DND-41 (cell line): Measurements from ENCODE around the gene P4HA2.

Experiments
- ATAC-seq: fragments of 200-7000 bp; cut with Tn5 transposase; 3 replicates; pipeline ENCODE4 v1.9.1; 2021; ENCODE audit warnings: low read depth; ENCODE audit not compliant: insufficient read depth
- DNase-seq: peaks from one replicate; pipeline ENCODE4 v3.0.0-alpha.2; 2020
- H2AFZ ChIP-seq: 2 replicates; pipeline ENCODE4 v1.6.0; 2012; ENCODE audit warnings: low read depth, low read length
- H3K27ac ChIP-seq: 2 replicates; pipeline ENCODE4 v1.5.1; 2012; ENCODE audit warnings: low read length, inconsistent platforms
- H3K27me3 ChIP-seq: fragments of 200-600 bp; sonication (generic); 2 replicates; pipeline ENCODE4 v1.6.0; 2012; ENCODE audit warnings: low read length, mild to moderate bottlenecking, inconsistent platforms; ENCODE audit not compliant: insufficient read depth, poor library complexity
- H3K36me3 ChIP-seq: 2 replicates; pipeline ENCODE4 v1.5.1; 2012; ENCODE audit warnings: low read length, inconsistent platforms; ENCODE audit not compliant: insufficient read depth
- H3K4me1 ChIP-seq: 2 replicates; pipeline ENCODE4 v1.5.1; 2012; ENCODE audit warnings: mild to moderate bottlenecking, low read length; ENCODE audit not compliant: insufficient read depth
- H3K4me2 ChIP-seq: 2 replicates; pipeline ENCODE4 v1.6.0; 2012; ENCODE audit warnings: mild to moderate bottlenecking, moderate library complexity, low read length, inconsistent platforms; ENCODE audit not compliant: insufficient read depth
- H3K4me3 ChIP-seq, 2 experiments: fragments of 200-600 bp in 1 of 2; shearing (Covaris generic) in 1 of 2; 2 replicates each; pipeline ENCODE4 v1.5.1; 2012 to 2016; ENCODE audit warnings: inconsistent platforms in 2 of 2, low read length in 2 of 2, mild to moderate bottlenecking in 2 of 2, low read depth in 1 of 2, moderate library complexity in 1 of 2
- H3K79me2 ChIP-seq: 2 replicates; pipeline ENCODE4 v1.6.0; 2012; ENCODE audit warnings: low read length, inconsistent platforms; ENCODE audit not compliant: insufficient read depth
- H3K9ac ChIP-seq: 2 replicates; pipeline ENCODE4 v1.6.0; 2012; ENCODE audit warnings: low read depth, mild to moderate bottlenecking, inconsistent platforms, low read length, moderate library complexity
- H3K9me3 ChIP-seq: 2 replicates; pipeline ENCODE4 v1.5.1; 2012; ENCODE audit warnings: low read length, moderate library complexity, mild to moderate bottlenecking, inconsistent platforms; ENCODE audit not compliant: insufficient read depth, severe bottlenecking
- H4K20me1 ChIP-seq: 2 replicates; pipeline ENCODE4 v1.6.0; 2012; ENCODE audit warnings: low read length; ENCODE audit not compliant: insufficient read depth
- EZH2 ChIP-seq: IDR thresholded peaks from 3 replicates; pipeline ENCODE4 v1.6.1; 2012; ENCODE audit warnings: borderline replicate concordance, low read depth, mild to moderate bottlenecking, moderate library complexity, low read length, inconsistent platforms; ENCODE audit not compliant: severe bottlenecking
- TF ChIP-seq, protein P1 (sequence below): IDR thresholded peaks from 2 replicates; pipeline ENCODE4 v1.5.1; 2012; ENCODE audit warnings: borderline replicate concordance, low read length, moderate library complexity, mild to moderate bottlenecking; ENCODE audit not compliant: poor library complexity, severe bottlenecking; ENCODE audit errors: extremely low read depth

P4HA2 gene

DNA sequence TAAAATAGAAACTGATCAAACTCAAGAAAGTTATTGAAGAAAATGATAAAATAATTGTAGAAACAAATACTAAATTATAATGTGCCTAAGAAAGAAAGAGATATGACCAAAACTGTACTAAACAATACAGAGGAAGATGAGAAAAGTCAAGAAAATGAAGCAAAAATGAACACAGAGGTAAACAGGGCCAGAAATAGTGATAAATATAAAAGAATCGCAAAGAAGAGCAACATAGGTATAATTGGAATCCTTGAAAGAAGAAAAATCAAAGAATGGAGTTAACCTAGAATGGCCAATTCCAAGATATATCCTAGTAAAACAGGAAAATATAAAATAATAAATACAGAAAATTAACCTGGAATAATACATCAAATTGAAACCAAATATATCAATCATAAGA is 84.5 kb downstream of the P4HA2 start:
- Histone ChIP-seq H2AFZ (no peak overlapping the region), H3K27ac (no peak overlapping the region), H3K27me3 (peaks cover 3% of the 10 kb centered on the region), H3K4me1 (no peaks in the 10 kb centered on the region), H4K20me1 (no peaks in the 10 kb centered on the region), H3K4me3 (no peak overlapping the region), H3K79me2 (no peaks in the 10 kb centered on the region), H3K4me2 (no peak overlapping the region), H3K36me3 (no peaks in the 10 kb centered on the region), H3K9me3 (peaks cover 6% of the 10 kb centered on the region), H3K9ac (no peak overlapping the region)
- TF ChIP-seq EZH2 = no peak
- TF ChIP-seq, protein P1, sequence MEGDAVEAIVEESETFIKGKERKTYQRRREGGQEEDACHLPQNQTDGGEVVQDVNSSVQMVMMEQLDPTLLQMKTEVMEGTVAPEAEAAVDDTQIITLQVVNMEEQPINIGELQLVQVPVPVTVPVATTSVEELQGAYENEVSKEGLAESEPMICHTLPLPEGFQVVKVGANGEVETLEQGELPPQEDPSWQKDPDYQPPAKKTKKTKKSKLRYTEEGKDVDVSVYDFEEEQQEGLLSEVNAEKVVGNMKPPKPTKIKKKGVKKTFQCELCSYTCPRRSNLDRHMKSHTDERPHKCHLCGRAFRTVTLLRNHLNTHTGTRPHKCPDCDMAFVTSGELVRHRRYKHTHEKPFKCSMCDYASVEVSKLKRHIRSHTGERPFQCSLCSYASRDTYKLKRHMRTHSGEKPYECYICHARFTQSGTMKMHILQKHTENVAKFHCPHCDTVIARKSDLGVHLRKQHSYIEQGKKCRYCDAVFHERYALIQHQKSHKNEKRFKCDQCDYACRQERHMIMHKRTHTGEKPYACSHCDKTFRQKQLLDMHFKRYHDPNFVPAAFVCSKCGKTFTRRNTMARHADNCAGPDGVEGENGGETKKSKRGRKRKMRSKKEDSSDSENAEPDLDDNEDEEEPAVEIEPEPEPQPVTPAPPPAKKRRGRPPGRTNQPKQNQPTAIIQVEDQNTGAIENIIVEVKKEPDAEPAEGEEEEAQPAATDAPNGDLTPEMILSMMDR = no peak
- DNase-seq = no peak
- no peak for ATAC-seq

DNA sequence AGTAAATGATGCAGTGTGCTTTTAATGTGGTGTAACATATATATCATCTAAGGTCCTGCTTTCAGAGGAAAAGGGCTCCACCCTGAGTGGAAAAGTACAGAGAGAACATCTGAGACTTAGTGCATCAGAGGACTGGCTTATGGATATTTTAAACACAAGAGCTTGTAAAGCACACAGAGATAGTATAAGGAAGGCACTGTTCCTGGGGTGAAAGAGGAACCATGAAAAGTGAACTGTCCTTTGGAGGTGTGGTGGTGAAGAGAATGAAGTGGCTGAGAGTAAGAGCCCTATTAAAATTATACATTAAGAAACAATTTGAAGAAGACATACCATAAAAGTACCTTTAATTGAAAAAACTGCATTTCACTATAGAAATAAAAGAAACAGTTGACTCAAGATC is 85.2 kb downstream of the P4HA2 start:
- no peak overlapping the region for H3K4me2 ChIP-seq

More for the DNA sequence above, 85.2 kb downstream of the P4HA2 start:
- H3K27me3 ChIP-seq = peaks cover 3% of the 10 kb centered on the region
- H3K9ac ChIP-seq = no peak overlapping the region
- no peak overlapping the region for H3K27ac ChIP-seq
- no peaks in the 10 kb centered on the region for H3K36me3 ChIP-seq
- H4K20me1 ChIP-seq = no peaks in the 10 kb centered on the region
- no peaks in the 10 kb centered on the region for H3K79me2 ChIP-seq
- DNase-seq = no peak
- no peak overlapping the region for H2AFZ ChIP-seq
- peaks cover 6% of the 10 kb centered on the region for H3K9me3 ChIP-seq
- TF ChIP-seq, protein P1 = no peak
- no peak for TF ChIP-seq EZH2
- ATAC-seq = no peak
- no peak overlapping the region for H3K4me3 ChIP-seq
- no peaks in the 10 kb centered on the region for H3K4me1 ChIP-seq
